Astrocyte (in vitro differentiated cells and primary cell): ENCODE data around the gene OR4P4. TPM values are rescaled to one million over a fixed set of nuclear protein-coding genes. Genes with fewer than 3 reads are reported as not detected.

Experiments used
- DNase-seq: peaks from one replicate; pipeline ENCODE4 v3.0.0-alpha.2; 2010; ENCODE audit warnings: low read depth
- FAIRE-seq: peaks from 2 replicates; lab custom pipeline; 2011; peaks lifted over from hg19 to GRCh38; lab: Jason Lieb, UNC
- H2AFZ ChIP-seq: 2 replicates; pipeline ENCODE4 v1.6.0; 2012; ENCODE audit warnings: low read depth, low read length, inconsistent platforms
- H3K27ac ChIP-seq: 2 replicates; pipeline ENCODE4 v1.5.1; 2011; ENCODE audit warnings: low read depth, low read length, inconsistent platforms
- H3K27me3 ChIP-seq: 2 replicates; pipeline ENCODE4 v1.6.0; 2011; ENCODE audit warnings: low read length, inconsistent platforms; ENCODE audit not compliant: insufficient read depth
- H3K36me3 ChIP-seq: 2 replicates; pipeline ENCODE4 v1.5.1; 2011; ENCODE audit warnings: low read length, inconsistent platforms; ENCODE audit not compliant: insufficient read depth
- H3K4me1 ChIP-seq: 2 replicates; pipeline ENCODE4 v1.5.1; 2011; ENCODE audit warnings: low read length, inconsistent platforms; ENCODE audit not compliant: insufficient read depth
- H3K4me2 ChIP-seq: 2 replicates; pipeline ENCODE4 v1.6.0; 2012; ENCODE audit warnings: low read length, inconsistent platforms
- H3K4me3 ChIP-seq: 2 replicates; pipeline ENCODE4 v1.5.1; 2011; ENCODE audit warnings: low read depth, mild to moderate bottlenecking, low read length, inconsistent platforms; ENCODE audit not compliant: insufficient read depth
- H3K79me2 ChIP-seq: 2 replicates; pipeline ENCODE4 v1.6.0; 2012; ENCODE audit warnings: mild to moderate bottlenecking, low read length, inconsistent platforms; ENCODE audit not compliant: insufficient read depth
- H3K9ac ChIP-seq: 2 replicates; pipeline ENCODE4 v1.6.0; 2012; ENCODE audit warnings: mild to moderate bottlenecking, low read length, inconsistent platforms
- H3K9me3 ChIP-seq: 2 replicates; pipeline ENCODE4 v1.5.1; 2012; ENCODE audit warnings: low read depth, mild to moderate bottlenecking, low read length, inconsistent platforms; ENCODE audit not compliant: insufficient read depth
- H4K20me1 ChIP-seq: 2 replicates; pipeline ENCODE4 v1.6.0; 2012; ENCODE audit warnings: low read length, inconsistent platforms; ENCODE audit not compliant: insufficient read depth
- H3K27ac Mint-ChIP-seq: one replicate; pipeline ENCODE4 v1.8.0; 2021; ENCODE audit warnings: mild to moderate bottlenecking, mixed read lengths; ENCODE audit not compliant: unreplicated experiment
- H3K27me3 Mint-ChIP-seq: one replicate; pipeline ENCODE4 v1.8.0; 2021; ENCODE audit warnings: low read depth, mixed read lengths; ENCODE audit not compliant: unreplicated experiment
- H3K36me3 Mint-ChIP-seq: one replicate; pipeline ENCODE4 v1.8.0; 2021; ENCODE audit warnings: low read depth, mixed read lengths; ENCODE audit not compliant: unreplicated experiment
- H3K4me1 Mint-ChIP-seq: one replicate; pipeline ENCODE4 v1.8.0; 2021; ENCODE audit warnings: low read depth, mixed read lengths; ENCODE audit not compliant: unreplicated experiment
- H3K4me3 Mint-ChIP-seq: one replicate; pipeline ENCODE4 v1.8.0; 2021; ENCODE audit warnings: mild to moderate bottlenecking, moderate library complexity, mixed read lengths; ENCODE audit not compliant: unreplicated experiment
- H3K9me3 Mint-ChIP-seq: one replicate; pipeline ENCODE4 v1.8.0; 2021; ENCODE audit warnings: mild to moderate bottlenecking, mixed read lengths; ENCODE audit not compliant: unreplicated experiment
- CTCF ChIP-seq: IDR thresholded peaks from 2 replicates; pipeline ENCODE4 v1.5.1; 2011; ENCODE audit warnings: low read depth, mild to moderate bottlenecking, inconsistent platforms, low read length, moderate library complexity; ENCODE audit not compliant: insufficient read depth
- EZH2 ChIP-seq: IDR thresholded peaks from 2 replicates; pipeline ENCODE4 v1.6.1; 2012; ENCODE audit warnings: mild to moderate bottlenecking, low read length, inconsistent platforms; ENCODE audit not compliant: insufficient read depth
- total RNA-seq: library from RNA; stranded (reverse); gene quantifications from 2 replicates; pipeline ENCODE4 v1.2.1, GENCODE V29; 2021

Gene OR4P4
- total RNA-seq, 1 donor from 2014 or later, result not detected

- no peak overlapping the region for H2AFZ ChIP-seq
- no peaks in the 10 kb centered on the region for H4K20me1 ChIP-seq
- H3K4me3 ChIP-seq, result no peak overlapping the region
- Mint-ChIP-seq H3K36me3 (no peaks in the 10 kb centered on the region), H3K4me3 (no peak overlapping the region), H3K4me1 (no peaks in the 10 kb centered on the region), H3K9me3 (no peaks in the 10 kb centered on the region), H3K27ac (no peak overlapping the region), H3K27me3 (no peaks in the 10 kb centered on the region)
- no peak for FAIRE-seq
- H3K4me2 ChIP-seq, result no peak overlapping the region
- no peaks in the 10 kb centered on the region for H3K4me1 ChIP-seq
- H3K36me3 ChIP-seq, result no peaks in the 10 kb centered on the region
- H3K9me3 ChIP-seq, result peaks cover 13% of the 10 kb centered on the region
- TF ChIP-seq EZH2 (no peak), CTCF (no peak)
- no peak overlapping the region for H3K9ac ChIP-seq
- no peak overlapping the region for H3K27ac ChIP-seq
- H3K79me2 ChIP-seq, result no peaks in the 10 kb centered on the region
- no peaks in the 10 kb centered on the region for H3K27me3 ChIP-seq
- DNase-seq, result no peak
These were observed 34.5 kb downstream of the OR4P4 start for GRCh38 chr11:55669376-55669775.

- no peak overlapping the region for H2AFZ ChIP-seq
- H3K4me2 ChIP-seq, result no peak overlapping the region
- no peaks in the 10 kb centered on the region for H3K27me3 ChIP-seq
- no peaks in the 10 kb centered on the region for H3K36me3 Mint-ChIP-seq
- no peaks in the 10 kb centered on the region for H3K27me3 Mint-ChIP-seq
- FAIRE-seq, result no peak
- no peaks in the 10 kb centered on the region for H3K79me2 ChIP-seq
- no peak overlapping the region for H3K4me3 ChIP-seq
- H3K36me3 ChIP-seq, result no peaks in the 10 kb centered on the region
- DNase-seq, result no peak
- H3K9me3 Mint-ChIP-seq, result peaks cover 2% of the 10 kb centered on the region
- H3K9ac ChIP-seq, result no peak overlapping the region
- no peaks in the 10 kb centered on the region for H3K4me1 ChIP-seq
- no peak overlapping the region for H3K27ac Mint-ChIP-seq
- no peaks in the 10 kb centered on the region for H4K20me1 ChIP-seq
- peaks cover 6% of the 10 kb centered on the region for H3K9me3 ChIP-seq
- TF ChIP-seq CTCF (no peak), EZH2 (no peak)
- H3K4me3 Mint-ChIP-seq, result no peak overlapping the region
- H3K27ac ChIP-seq, result no peak overlapping the region
- no peaks in the 10 kb centered on the region for H3K4me1 Mint-ChIP-seq
These were observed 38.9 kb downstream of the OR4P4 start for GRCh38 chr11:55673860-55674259.

Other genes with a start within 250 kb of the OR4P4 start
- not detected in 2 replicates for gene OR4C15, start 80.6 kb upstream of the OR4P4 start, total RNA-seq
- not detected in 2 replicates for gene OR4C16, start 63.0 kb upstream of the OR4P4 start, total RNA-seq
- not detected in 2 replicates for gene OR4C11, start 27.5 kb upstream of the OR4P4 start, total RNA-seq
- not detected in 2 replicates for gene OR4S2, start 13.2 kb downstream of the OR4P4 start, total RNA-seq
- not detected in 2 replicates for gene OR4C6, start 27.1 kb downstream of the OR4P4 start, total RNA-seq
- not detected in 2 replicates for gene OR5D13, start 138.3 kb downstream of the OR4P4 start, total RNA-seq
- not detected in 2 replicates for gene OR5D14, start 160.4 kb downstream of the OR4P4 start, total RNA-seq
- gene OR5L1, start 176.3 kb downstream of the OR4P4 start, total RNA-seq, result not detected in 2 replicates
- not detected in 2 replicates for gene OR5D18, start 184.5 kb downstream of the OR4P4 start, total RNA-seq
- not detected in 2 replicates for gene OR5L2, start 192.1 kb downstream of the OR4P4 start, total RNA-seq
- gene OR5D16, start 203.6 kb downstream of the OR4P4 start, total RNA-seq, result not detected in 2 replicates
- not detected in 2 replicates for gene TRIM51, start 248.2 kb downstream of the OR4P4 start, total RNA-seq